Panc1 (cell line): Measurements from ENCODE around the gene TAOK3. TPM values are rescaled to one million over a fixed set of nuclear protein-coding genes. Genes with fewer than 3 reads are reported as not detected.
A peak's percentile ranks its signal among the peaks of the same experiment; 100 is the strongest.
"Not testable (repeated sequence)": the region's sequence is repeated elsewhere in the genome, so short reads cannot be mapped to it uniquely, and the experiment has no call there.

Experiments used
- ATAC-seq: fragments of 200-7000 bp; cut with Tn5 transposase; 2 replicates; pipeline ENCODE4 v1.9.1; 2020; ENCODE audit warnings: mild to moderate bottlenecking, moderate library complexity
- BruUV-seq: library from RNA; stranded (reverse); fragments of 400-500 nt; replicated peaks from 2 replicates; lab custom pipeline; 2021; lab: Mats Ljungman, UMichigan
- CTCF ChIA-PET: fragments of 300-600 bp; sonication (Branson Sonifier 250); formaldehyde crosslinking; loops from one replicate; lab custom pipeline; 2022; ENCODE audit warnings: antibody characterized with exemption; lab: Charles Lee
- POLR2A ChIA-PET: fragments of 300-600 bp; sonication (Branson Sonifier 250); formaldehyde crosslinking; loops from one replicate; lab custom pipeline; 2022; ENCODE audit warnings: antibody characterized with exemption; lab: Charles Lee
- DNase-seq: peaks from one replicate; pipeline ENCODE4 v3.0.0-alpha.2; 2010; ENCODE audit warnings: low read depth, low spot score
- H3K27ac ChIP-seq: 2 replicates; pipeline ENCODE4 v1.5.1; 2011; ENCODE audit warnings: mild to moderate bottlenecking, low read length, inconsistent platforms
- H3K27me3 ChIP-seq: fragments of 200-500 bp; sonication (Bioruptor generic); 2 replicates; pipeline ENCODE4 v1.6.0; 2014; ENCODE audit warnings: low read length, inconsistent platforms; ENCODE audit not compliant: control insufficient read depth, insufficient read depth
- H3K36me3 ChIP-seq: fragments of 200-500 bp; sonication (Bioruptor generic); 2 replicates; pipeline ENCODE4 v1.5.1; 2014; ENCODE audit warnings: inconsistent platforms, mild to moderate bottlenecking, low read length, moderate library complexity; ENCODE audit not compliant: control insufficient read depth, insufficient read depth
- H3K4me1 ChIP-seq: 2 replicates; pipeline ENCODE4 v1.5.1; 2011; ENCODE audit warnings: inconsistent platforms, mild to moderate bottlenecking, low read length, moderate library complexity; ENCODE audit not compliant: control insufficient read depth, insufficient read depth
- H3K4me3 ChIP-seq, 2 experiments: 2 replicates each; pipeline ENCODE4 v1.5.1; 2011 to 2012; ENCODE audit warnings: low read depth in 2 of 2, low read length in 2 of 2, mild to moderate bottlenecking in 2 of 2, inconsistent platforms in 1 of 2, moderate library complexity in 1 of 2
- H3K9me3 ChIP-seq: fragments of 200-500 bp; sonication (Bioruptor generic); 2 replicates; pipeline ENCODE4 v1.5.1; 2014; ENCODE audit warnings: low read depth, mild to moderate bottlenecking, inconsistent platforms, low read length, moderate library complexity; ENCODE audit not compliant: control insufficient read depth, insufficient read depth
- POLR2AphosphoS5 ChIP-seq: IDR thresholded peaks from 2 replicates; pipeline ENCODE4 v1.6.1; 2012; ENCODE audit warnings: mild to moderate bottlenecking, low read depth, low read length, moderate library complexity
- SIN3A ChIP-seq: IDR thresholded peaks from 2 replicates; pipeline ENCODE4 v1.6.1; 2012; ENCODE audit warnings: low read depth, mild to moderate bottlenecking, low read length, moderate library complexity, borderline replicate concordance; ENCODE audit not compliant: insufficient read depth
- TCF7L2 ChIP-seq: IDR thresholded peaks from 2 replicates; pipeline ENCODE4 v1.6.1; 2011; ENCODE audit warnings: mild to moderate bottlenecking, low read depth, low read length, inconsistent platforms
- in situ Hi-C: cut with HindIII; loops from 2 replicates; pipeline ENCODE4 v1.10.0; 2016; ENCODE audit warnings: low sequenced_read_pairs, low pct_unique_long_range_greater_than_20kb
- intact Hi-C: fragments of 100-400 bp; cut with micrococcal nuclease; formaldehyde crosslinking; loops from one replicate; pipeline ENCODE4 v1.10.0; 2022; ENCODE audit not compliant: unreplicated experiment
- total RNA-seq: library from RNA; stranded (reverse); gene quantifications from one replicate; pipeline ENCODE4 v1.2.1, GENCODE V29; 2021; ENCODE audit not compliant: unreplicated experiment
- TF ChIP-seq, protein P1 (sequence below): fragments of 450-650 bp; IDR thresholded peaks from 2 replicates; pipeline ENCODE4 v1.5.1; 2017; ENCODE audit warnings: mild to moderate bottlenecking
- TF ChIP-seq, protein P2 (sequence below), 2 experiments: IDR thresholded peaks; 2 replicates each; pipeline ENCODE4 v1.6.1; 2011 to 2012; ENCODE audit warnings: low read depth in 2 of 2, control low read depth in 1 of 2, low read length in 1 of 2, mild to moderate bottlenecking in 1 of 2, moderate library complexity in 1 of 2; ENCODE audit not compliant: insufficient read depth in 1 of 2

TAOK3 gene
- total RNA-seq, 1 experiment from 2014 or later, result 30.5 TPM

- DNase-seq (no peak), ATAC-seq (peak; percentile 47)
- H3K27me3 ChIP-seq, result no peaks in the 10 kb centered on the region
- TF ChIP-seq, protein P1, sequence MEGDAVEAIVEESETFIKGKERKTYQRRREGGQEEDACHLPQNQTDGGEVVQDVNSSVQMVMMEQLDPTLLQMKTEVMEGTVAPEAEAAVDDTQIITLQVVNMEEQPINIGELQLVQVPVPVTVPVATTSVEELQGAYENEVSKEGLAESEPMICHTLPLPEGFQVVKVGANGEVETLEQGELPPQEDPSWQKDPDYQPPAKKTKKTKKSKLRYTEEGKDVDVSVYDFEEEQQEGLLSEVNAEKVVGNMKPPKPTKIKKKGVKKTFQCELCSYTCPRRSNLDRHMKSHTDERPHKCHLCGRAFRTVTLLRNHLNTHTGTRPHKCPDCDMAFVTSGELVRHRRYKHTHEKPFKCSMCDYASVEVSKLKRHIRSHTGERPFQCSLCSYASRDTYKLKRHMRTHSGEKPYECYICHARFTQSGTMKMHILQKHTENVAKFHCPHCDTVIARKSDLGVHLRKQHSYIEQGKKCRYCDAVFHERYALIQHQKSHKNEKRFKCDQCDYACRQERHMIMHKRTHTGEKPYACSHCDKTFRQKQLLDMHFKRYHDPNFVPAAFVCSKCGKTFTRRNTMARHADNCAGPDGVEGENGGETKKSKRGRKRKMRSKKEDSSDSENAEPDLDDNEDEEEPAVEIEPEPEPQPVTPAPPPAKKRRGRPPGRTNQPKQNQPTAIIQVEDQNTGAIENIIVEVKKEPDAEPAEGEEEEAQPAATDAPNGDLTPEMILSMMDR, result no peak
- TF ChIP-seq, protein P2, sequence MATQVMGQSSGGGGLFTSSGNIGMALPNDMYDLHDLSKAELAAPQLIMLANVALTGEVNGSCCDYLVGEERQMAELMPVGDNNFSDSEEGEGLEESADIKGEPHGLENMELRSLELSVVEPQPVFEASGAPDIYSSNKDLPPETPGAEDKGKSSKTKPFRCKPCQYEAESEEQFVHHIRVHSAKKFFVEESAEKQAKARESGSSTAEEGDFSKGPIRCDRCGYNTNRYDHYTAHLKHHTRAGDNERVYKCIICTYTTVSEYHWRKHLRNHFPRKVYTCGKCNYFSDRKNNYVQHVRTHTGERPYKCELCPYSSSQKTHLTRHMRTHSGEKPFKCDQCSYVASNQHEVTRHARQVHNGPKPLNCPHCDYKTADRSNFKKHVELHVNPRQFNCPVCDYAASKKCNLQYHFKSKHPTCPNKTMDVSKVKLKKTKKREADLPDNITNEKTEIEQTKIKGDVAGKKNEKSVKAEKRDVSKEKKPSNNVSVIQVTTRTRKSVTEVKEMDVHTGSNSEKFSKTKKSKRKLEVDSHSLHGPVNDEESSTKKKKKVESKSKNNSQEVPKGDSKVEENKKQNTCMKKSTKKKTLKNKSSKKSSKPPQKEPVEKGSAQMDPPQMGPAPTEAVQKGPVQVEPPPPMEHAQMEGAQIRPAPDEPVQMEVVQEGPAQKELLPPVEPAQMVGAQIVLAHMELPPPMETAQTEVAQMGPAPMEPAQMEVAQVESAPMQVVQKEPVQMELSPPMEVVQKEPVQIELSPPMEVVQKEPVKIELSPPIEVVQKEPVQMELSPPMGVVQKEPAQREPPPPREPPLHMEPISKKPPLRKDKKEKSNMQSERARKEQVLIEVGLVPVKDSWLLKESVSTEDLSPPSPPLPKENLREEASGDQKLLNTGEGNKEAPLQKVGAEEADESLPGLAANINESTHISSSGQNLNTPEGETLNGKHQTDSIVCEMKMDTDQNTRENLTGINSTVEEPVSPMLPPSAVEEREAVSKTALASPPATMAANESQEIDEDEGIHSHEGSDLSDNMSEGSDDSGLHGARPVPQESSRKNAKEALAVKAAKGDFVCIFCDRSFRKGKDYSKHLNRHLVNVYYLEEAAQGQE (IDR thresholded peaks at IDR 0.05; ENCODE audit: insufficient read depth in 1 of 2, low read depth in 2 of 2, low read length in 1 of 2), result no peak
- TF ChIP-seq SIN3A (no peak), TCF7L2 (no peak), POLR2AphosphoS5 (no peak)
- POLR2A ChIA-PET, result no interaction called here
- no peaks in the 10 kb centered on the region; the same call in 1 of the 2 replicates for H3K36me3 ChIP-seq
- no TSS peak for BruUV-seq
- H3K4me3 ChIP-seq, result peak overlapping the region; percentile 77 to 80
- intact Hi-C loops (no loop called here), in situ Hi-C loops (no loop called here)
- no peaks in the 10 kb centered on the region; the same call in 1 of the 2 replicates for H3K4me1 ChIP-seq
- CTCF ChIA-PET, result no interaction called here
- peak overlapping the region; percentile 83 for H3K27ac ChIP-seq
- H3K9me3 ChIP-seq, result no peaks in the 10 kb centered on the region
Measured at GRCh38 chr12:118136559-118137003, 236.1 kb downstream of the TAOK3 start.

- peak; percentile 70 for TF ChIP-seq POLR2AphosphoS5
- TF ChIP-seq, protein P2 (IDR thresholded peaks at IDR 0.05; ENCODE audit: insufficient read depth in 1 of 2, low read depth in 2 of 2, low read length in 1 of 2), result no peak
- no peak for TF ChIP-seq TCF7L2
- 0 out of 2 replicates have a peak, but pooled peaks have one; percentile 84 for TF ChIP-seq SIN3A
- intact Hi-C loops (no loop called here), in situ Hi-C loops (no loop called here)
- no peaks in the 10 kb centered on the region; the same call in 1 of the 2 replicates for H3K36me3 ChIP-seq
- POLR2A ChIA-PET, result interaction anchor here (0.6 to 0.8 kb wide), 2 partner anchors 146 to 1271 kb away, joined by 3 to 4 read pairs; no protein-coding TSS in a partner anchor
- H3K4me1 ChIP-seq, result no peaks in the 10 kb centered on the region; the same call in 1 of the 2 replicates
- H3K27me3 ChIP-seq, result no peaks in the 10 kb centered on the region
- H3K9me3 ChIP-seq, result no peaks in the 10 kb centered on the region
- no TSS peak for BruUV-seq
- peak within 1 kb of the TSS; percentile 77 to 80 for H3K4me3 ChIP-seq
- peak within 1 kb of the TSS; percentile 83 for H3K27ac ChIP-seq
- ATAC-seq, result peak; percentile 99
- DNase-seq, result peak; percentile 35
- CTCF ChIA-PET, result interaction anchor here (1.1 kb wide), 1 partner anchor 240 kb away, joined by 4 read pairs; no protein-coding TSS in a partner anchor
Measured at GRCh38 chr12:118135788-118136558, 236.7 kb downstream of the TAOK3 start, which contains the start of gene PEBP1. Gene PEBP1, plus strand, starts transcription at chr12:118136124. Its CDS starts 86 bp downstream, at chr12:118136210.

GRCh38 chr12:118129436-118129835 is 243.3 kb downstream of the TAOK3 start:
- H3K27me3 ChIP-seq, CTCF ChIA-PET, intact Hi-C loops, H3K4me1 ChIP-seq, H3K27ac ChIP-seq, DNase-seq, ATAC-seq, BruUV-seq, H3K9me3 ChIP-seq, H3K4me3 ChIP-seq, H3K36me3 ChIP-seq, in situ Hi-C loops, POLR2A ChIA-PET: not testable (repeated sequence)
